HUES48 (cell line): ENCODE data around the gene ZFP62.
A peak's percentile ranks its signal among the peaks of the same experiment; 100 is the strongest.

ENCODE experiments used
- H3K27ac ChIP-seq: one replicate; pipeline ENCODE4 v1.7.0; 2013; ENCODE audit warnings: low read depth, low read length, inconsistent platforms
- H3K27me3 ChIP-seq: 2 replicates; pipeline ENCODE4 v1.6.1; 2013; ENCODE audit warnings: mild to moderate bottlenecking, low read length; ENCODE audit not compliant: control insufficient read depth, insufficient read depth
- H3K36me3 ChIP-seq: 2 replicates; pipeline ENCODE4 v1.6.1; 2013; ENCODE audit warnings: low read length; ENCODE audit not compliant: control insufficient read depth, insufficient read depth
- H3K4me1 ChIP-seq: 2 replicates; pipeline ENCODE4 v1.6.1; 2013; ENCODE audit warnings: mild to moderate bottlenecking, low read length; ENCODE audit not compliant: control insufficient read depth, insufficient read depth
- H3K4me3 ChIP-seq: 2 replicates; pipeline ENCODE4 v1.5.1; 2013; ENCODE audit warnings: mild to moderate bottlenecking, low read depth, low read length
- H3K9ac ChIP-seq: 2 replicates; pipeline ENCODE4 v1.6.1; 2013; ENCODE audit warnings: mild to moderate bottlenecking, low read depth, low read length, moderate library complexity
- H3K9me3 ChIP-seq: 2 replicates; pipeline ENCODE4 v1.6.1; 2013; ENCODE audit warnings: low read length; ENCODE audit not compliant: control insufficient read depth, insufficient read depth

Gene ZFP62

DNA sequence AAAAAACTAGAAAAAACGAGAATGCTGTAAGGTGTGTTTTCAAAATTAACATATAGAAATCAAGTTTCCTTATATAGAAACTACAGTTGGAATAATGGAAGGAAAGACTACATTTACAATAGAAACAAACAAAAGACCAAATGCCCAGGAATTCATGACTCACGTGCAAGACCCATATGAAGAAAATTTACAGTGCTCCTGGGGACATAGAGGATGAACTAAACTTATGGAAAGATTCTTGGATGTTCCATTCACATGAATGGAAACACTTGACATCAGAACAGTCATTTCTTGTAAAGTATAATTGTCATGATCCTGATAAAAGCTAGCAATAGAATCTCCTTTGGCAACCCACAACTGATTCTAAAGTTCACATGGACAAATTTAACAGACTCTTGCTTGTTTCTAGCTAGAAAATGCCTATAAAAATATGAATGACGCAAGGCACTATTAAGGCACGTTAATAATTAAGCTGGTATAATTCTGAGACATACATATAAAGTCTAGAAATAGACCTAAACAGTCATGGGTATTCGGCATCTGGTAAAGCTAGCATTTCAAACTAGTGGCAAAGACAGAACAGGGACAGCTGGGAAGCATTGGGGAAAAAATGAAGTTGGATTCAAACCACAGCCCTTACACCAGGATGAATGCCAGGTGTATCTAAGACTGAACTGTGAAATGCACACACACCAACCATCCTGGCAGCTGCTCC is 5.1 kb upstream of the ZFP62 start:
- Histone ChIP-seq H3K9me3 (no peaks in the 10 kb centered on the region), H3K4me3 (no peak overlapping the region), H3K27me3 (no peaks in the 10 kb centered on the region), H3K9ac (no peak overlapping the region), H3K4me1 (peaks cover 8% of the 10 kb centered on the region), H3K27ac (no peak overlapping the region), H3K36me3 (no peaks in the 10 kb centered on the region)

GRCh38 chr5:180862645-180863044 is 1.6 kb upstream of the ZFP62 start:
- 0 out of 2 replicates have a peak, but pooled peaks cover 7% of the 10 kb centered on the region for H3K36me3 ChIP-seq
- peaks cover 14% of the 10 kb centered on the region for H3K4me1 ChIP-seq
- H3K9ac ChIP-seq: no peak overlapping the region
- H3K4me3 ChIP-seq: no peak overlapping the region
- H3K27ac ChIP-seq: no peak overlapping the region
- no peaks in the 10 kb centered on the region for H3K27me3 ChIP-seq
- H3K9me3 ChIP-seq: no peaks in the 10 kb centered on the region

- H3K9ac ChIP-seq: peak overlapping the region; percentile 88
- H3K27ac ChIP-seq: peak overlapping the region; percentile 96
- peaks cover 14% of the 10 kb centered on the region for H3K4me1 ChIP-seq
- no peaks in the 10 kb centered on the region for H3K9me3 ChIP-seq
- H3K27me3 ChIP-seq: no peaks in the 10 kb centered on the region
- H3K4me3 ChIP-seq: peak overlapping the region; percentile 98
- peaks cover 18% of the 10 kb centered on the region for H3K36me3 ChIP-seq
Measured at GRCh38 chr5:180860273-180860886, 696 bp downstream of the ZFP62 start.

GRCh38 chr5:180858586-180858985 is 2.5 kb downstream of the ZFP62 start:
- Histone ChIP-seq H3K4me3 (no peak overlapping the region), H3K4me1 (peaks cover 14% of the 10 kb centered on the region), H3K27ac (no peak overlapping the region), H3K9ac (no peak overlapping the region), H3K27me3 (no peaks in the 10 kb centered on the region), H3K9me3 (no peaks in the 10 kb centered on the region), H3K36me3 (peaks cover 32% of the 10 kb centered on the region)

DNA sequence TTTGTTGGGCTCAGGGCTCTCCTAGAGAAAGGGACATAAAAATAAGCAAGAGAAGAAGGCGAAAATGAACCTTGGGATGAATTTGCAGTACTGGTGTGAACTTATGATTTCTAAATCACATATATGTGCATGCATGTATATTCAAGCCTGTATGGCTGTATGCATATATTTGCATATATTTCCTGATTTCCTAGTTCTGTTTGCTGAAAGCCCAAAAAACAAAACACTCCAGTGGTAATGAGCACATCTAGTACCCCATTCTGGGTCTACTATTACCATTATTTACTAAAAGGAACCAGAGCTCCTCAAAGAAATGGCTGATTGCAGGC is 7.3 kb downstream of the ZFP62 start:
- peaks cover 43% of the 10 kb centered on the region for H3K9me3 ChIP-seq
- peaks cover 65% of the 10 kb centered on the region for H3K36me3 ChIP-seq
- no peak overlapping the region for H3K27ac ChIP-seq
- H3K4me3 ChIP-seq: no peak overlapping the region
- no peaks in the 10 kb centered on the region for H3K27me3 ChIP-seq
- no peak overlapping the region for H3K9ac ChIP-seq
- no peaks in the 10 kb centered on the region for H3K4me1 ChIP-seq

- Histone ChIP-seq H3K27ac (no peak overlapping the region), H3K27me3 (no peaks in the 10 kb centered on the region), H3K4me1 (no peaks in the 10 kb centered on the region), H3K36me3 (peaks cover 65% of the 10 kb centered on the region), H3K4me3 (no peak overlapping the region), H3K9ac (no peak overlapping the region), H3K9me3 (peaks cover 49% of the 10 kb centered on the region)
Measured at GRCh38 chr5:180853121-180853847, 7.8 kb downstream of the ZFP62 start.

DNA sequence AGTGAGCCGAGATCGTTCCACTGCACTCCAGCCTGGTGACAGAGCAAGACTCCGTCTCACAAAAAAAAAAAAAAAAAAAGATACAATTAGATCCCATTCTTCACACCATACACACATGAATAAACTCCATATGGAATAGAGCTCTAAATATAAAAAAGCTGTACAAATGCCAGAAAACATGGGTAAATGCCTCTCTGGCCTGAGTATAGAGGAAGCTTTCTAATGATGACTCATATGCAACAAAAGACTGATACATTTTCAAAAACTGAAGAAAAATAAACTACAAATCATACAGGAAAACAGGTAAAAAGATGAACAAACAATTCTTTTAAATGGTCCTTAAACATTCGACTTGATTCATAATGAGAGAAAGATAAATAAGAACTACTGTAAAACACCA is 8.6 kb downstream of the ZFP62 start:
- Histone ChIP-seq H3K9ac (no peak overlapping the region), H3K36me3 (peaks cover 72% of the 10 kb centered on the region)

GRCh38 chr5:180850434-180851078 is 10.5 kb downstream of the ZFP62 start:
- no peak overlapping the region for H3K9ac ChIP-seq
- peaks cover 72% of the 10 kb centered on the region for H3K36me3 ChIP-seq
- H3K27ac ChIP-seq: no peak overlapping the region
- no peaks in the 10 kb centered on the region for H3K27me3 ChIP-seq
- no peaks in the 10 kb centered on the region for H3K4me1 ChIP-seq
- H3K9me3 ChIP-seq: peaks cover 70% of the 10 kb centered on the region
- no peak overlapping the region for H3K4me3 ChIP-seq

More for the DNA sequence above, 8.6 kb downstream of the ZFP62 start:
- Histone ChIP-seq H3K27me3 (no peaks in the 10 kb centered on the region), H3K27ac (no peak overlapping the region), H3K4me3 (no peak overlapping the region), H3K9me3 (peaks cover 55% of the 10 kb centered on the region), H3K4me1 (no peaks in the 10 kb centered on the region)

DNA sequence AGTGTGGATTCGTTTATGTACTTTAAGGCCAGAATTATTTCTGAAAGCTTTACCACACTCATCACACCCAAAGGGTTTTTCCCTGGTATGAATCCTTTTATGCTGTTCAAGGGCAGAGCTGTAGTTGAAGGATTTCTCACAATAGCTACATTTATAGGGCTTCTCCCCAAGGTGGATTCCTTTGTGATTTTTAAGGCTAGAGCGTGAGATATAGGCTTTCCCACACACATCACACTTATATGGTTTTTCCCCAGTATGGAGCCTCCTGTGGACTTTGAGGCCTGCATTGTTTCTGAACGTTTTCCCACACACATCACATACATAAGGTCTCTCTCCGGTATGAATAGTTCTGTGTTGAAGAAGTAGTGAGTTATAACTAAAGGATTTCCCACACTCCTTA is 11.2 kb downstream of the ZFP62 start:
- H3K4me3 ChIP-seq: 0 out of 2 replicates have a peak overlapping the region, but pooled peaks have one; percentile 6
- peaks cover 64% of the 10 kb centered on the region for H3K36me3 ChIP-seq
- no peak overlapping the region for H3K9ac ChIP-seq
- peaks cover 74% of the 10 kb centered on the region for H3K9me3 ChIP-seq
- H3K4me1 ChIP-seq: peaks cover under 1% of the 10 kb centered on the region
- no peaks in the 10 kb centered on the region for H3K27me3 ChIP-seq
- H3K27ac ChIP-seq: no peak overlapping the region

- H3K9me3 ChIP-seq: peaks cover 74% of the 10 kb centered on the region
- peaks cover 56% of the 10 kb centered on the region for H3K36me3 ChIP-seq
- H3K9ac ChIP-seq: no peak overlapping the region
- H3K27ac ChIP-seq: no peak overlapping the region
- no peak overlapping the region for H3K4me3 ChIP-seq
- no peaks in the 10 kb centered on the region for H3K27me3 ChIP-seq
- H3K4me1 ChIP-seq: peaks cover 10% of the 10 kb centered on the region
Measured at GRCh38 chr5:180848878-180849277, 12.2 kb downstream of the ZFP62 start.

DNA sequence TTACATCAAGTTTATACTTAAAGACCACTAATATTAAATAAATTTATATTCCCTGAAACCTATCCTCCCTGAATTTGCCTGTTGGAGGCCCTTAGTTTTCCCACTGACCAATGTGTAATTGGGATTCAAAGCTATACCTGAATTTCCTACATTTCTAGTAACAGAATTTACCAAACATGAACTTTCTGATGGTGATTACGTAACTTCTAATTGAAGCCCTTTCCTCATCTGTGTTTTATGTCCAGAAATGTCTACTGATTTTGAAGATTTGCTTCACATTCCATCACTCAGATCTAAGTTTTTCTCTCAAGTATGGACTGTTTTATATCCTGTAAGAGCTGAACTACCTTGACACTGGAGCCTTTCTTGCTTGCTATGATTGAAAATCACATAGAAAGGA is 12.8 kb downstream of the ZFP62 start:
- Histone ChIP-seq H3K9ac (no peak overlapping the region), H3K27me3 (no peaks in the 10 kb centered on the region), H3K36me3 (peaks cover 56% of the 10 kb centered on the region), H3K9me3 (peaks cover 74% of the 10 kb centered on the region), H3K4me3 (no peak overlapping the region), H3K27ac (no peak overlapping the region), H3K4me1 (peaks cover 13% of the 10 kb centered on the region)
